OCI-LY3 (cell line): Measurements from ENCODE around the gene ALAS2.

Experiments used
- H2AFZ ChIP-seq: fragments of 200-600, 300-600 bp; shearing (Covaris generic); 2 replicates; pipeline ENCODE4 v1.6.0; 2014; ENCODE audit warnings: antibody characterized with exemption, low read depth, low read length
- H3K27ac ChIP-seq: fragments of 200-600, 300-600 bp; sonication (generic); 2 replicates; pipeline ENCODE4 v1.5.1; 2014; ENCODE audit warnings: mild to moderate bottlenecking, low read length, moderate library complexity, mixed read lengths
- H3K27me3 ChIP-seq: fragments of 200-600, 300-600 bp; sonication (generic); 2 replicates; pipeline ENCODE4 v1.6.1; 2014; ENCODE audit warnings: low read depth, low read length, mixed read lengths
- H3K36me3 ChIP-seq: fragments of 200-600, 300-600 bp; sonication (generic); replicated peaks from 2 replicates; pipeline ENCODE3; 2014; ENCODE audit warnings: low read depth, low read length, mixed read lengths
- H3K4me1 ChIP-seq: fragments of 300-600, 200-600 bp; sonication (generic); 2 replicates; pipeline ENCODE4 v1.6.1; 2014; ENCODE audit warnings: low read length, mixed read lengths
- H3K4me2 ChIP-seq: fragments of 200-600, 300-600 bp; sonication (generic); 2 replicates; pipeline ENCODE4 v1.6.1; 2014; ENCODE audit warnings: low read length, mixed read lengths
- H3K4me3 ChIP-seq: fragments of 300-600, 200-600 bp; sonication (generic); 2 replicates; pipeline ENCODE4 v1.5.1; 2014; ENCODE audit warnings: antibody characterized with exemption, mild to moderate bottlenecking, low read length, moderate library complexity
- H3K79me2 ChIP-seq: fragments of 300-600, 200-600 bp; shearing (Covaris generic); 2 replicates; pipeline ENCODE4 v1.6.1; 2014; ENCODE audit warnings: mild to moderate bottlenecking, low read length, mixed read lengths
- H3K9ac ChIP-seq: fragments of 300-600, 200-600 bp; shearing (Covaris generic); 2 replicates; pipeline ENCODE4 v1.6.0; 2014; ENCODE audit warnings: mild to moderate bottlenecking, low read length, moderate library complexity
- H3K9me3 ChIP-seq: fragments of 200-600, 300-600 bp; shearing (Covaris generic); 2 replicates; pipeline ENCODE4 v1.6.1; 2014; ENCODE audit warnings: low read length, mixed read lengths; ENCODE audit not compliant: insufficient read depth
- H4K20me1 ChIP-seq: fragments of 200-600, 300-600 bp; sonication (generic); 2 replicates; pipeline ENCODE4 v1.6.1; 2016; ENCODE audit warnings: low read length, mixed read lengths; ENCODE audit not compliant: insufficient read depth
- EZH2phosphoT487 ChIP-seq: fragments of 200-600 bp; shearing (Covaris generic); IDR thresholded peaks from 2 replicates; pipeline ENCODE4 v1.6.1; 2018; ENCODE audit warnings: antibody characterized with exemption, mixed run types, low read depth
- TF ChIP-seq, protein P1 (sequence below): fragments of 200-600, 300-600 bp; sonication (generic); IDR thresholded peaks from 2 replicates; pipeline ENCODE4 v1.5.1; 2014; ENCODE audit warnings: antibody characterized with exemption, low read length, low read depth

Gene ALAS2

DNA sequence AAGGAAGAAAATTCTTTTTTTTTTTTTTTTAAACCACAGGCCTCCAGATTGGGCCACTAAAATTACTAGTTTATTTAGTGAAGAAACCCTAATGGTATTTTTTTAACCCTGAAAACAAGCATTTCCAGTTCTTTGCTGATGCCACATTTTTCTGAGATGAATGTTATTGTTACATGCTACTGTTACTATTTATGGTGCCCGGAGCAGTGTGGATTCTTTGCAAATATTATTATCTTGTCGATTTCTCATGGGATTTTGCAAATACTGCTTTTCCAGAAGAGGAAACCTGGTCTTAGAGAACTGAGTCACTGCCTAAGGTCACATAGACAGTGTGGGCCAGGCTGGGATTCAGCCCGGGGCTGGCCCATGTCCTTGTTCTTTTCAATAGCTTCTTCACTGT is 8.7 kb upstream of the ALAS2 start:
- no peaks in the 10 kb centered on the region for H3K4me1 ChIP-seq

DNA sequence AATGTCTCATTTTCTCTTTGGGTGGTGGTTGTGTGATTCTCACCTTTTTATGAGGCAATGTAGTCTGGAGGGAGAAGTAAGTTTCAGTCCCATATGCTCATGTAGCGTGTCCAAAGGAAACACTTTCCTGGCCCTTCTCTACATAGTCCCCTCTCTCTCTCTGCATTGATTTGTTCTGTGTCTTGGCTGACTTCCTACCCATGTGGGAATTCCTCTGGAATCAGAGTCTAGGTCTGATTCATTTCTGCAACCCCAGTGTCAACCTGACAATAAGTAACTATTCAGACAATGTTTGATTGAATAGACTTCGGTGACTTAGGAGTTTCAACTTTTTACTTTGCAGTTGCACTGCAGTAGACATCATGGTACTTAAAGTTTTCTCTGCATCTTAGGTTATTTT is 2.7 kb upstream of the ALAS2 start:
- Histone ChIP-seq H3K79me2 (no peaks in the 10 kb centered on the region), H3K4me2 (no peak overlapping the region), H4K20me1 (no peaks in the 10 kb centered on the region), H3K9ac (no peak overlapping the region), H3K9me3 (no peaks in the 10 kb centered on the region), H3K27ac (no peak overlapping the region), H3K36me3 (no peaks in the 10 kb centered on the region), H3K4me1 (no peaks in the 10 kb centered on the region), H3K27me3 (no peaks in the 10 kb centered on the region), H3K4me3 (no peak overlapping the region), H2AFZ (no peak overlapping the region)
- TF ChIP-seq, protein P1, sequence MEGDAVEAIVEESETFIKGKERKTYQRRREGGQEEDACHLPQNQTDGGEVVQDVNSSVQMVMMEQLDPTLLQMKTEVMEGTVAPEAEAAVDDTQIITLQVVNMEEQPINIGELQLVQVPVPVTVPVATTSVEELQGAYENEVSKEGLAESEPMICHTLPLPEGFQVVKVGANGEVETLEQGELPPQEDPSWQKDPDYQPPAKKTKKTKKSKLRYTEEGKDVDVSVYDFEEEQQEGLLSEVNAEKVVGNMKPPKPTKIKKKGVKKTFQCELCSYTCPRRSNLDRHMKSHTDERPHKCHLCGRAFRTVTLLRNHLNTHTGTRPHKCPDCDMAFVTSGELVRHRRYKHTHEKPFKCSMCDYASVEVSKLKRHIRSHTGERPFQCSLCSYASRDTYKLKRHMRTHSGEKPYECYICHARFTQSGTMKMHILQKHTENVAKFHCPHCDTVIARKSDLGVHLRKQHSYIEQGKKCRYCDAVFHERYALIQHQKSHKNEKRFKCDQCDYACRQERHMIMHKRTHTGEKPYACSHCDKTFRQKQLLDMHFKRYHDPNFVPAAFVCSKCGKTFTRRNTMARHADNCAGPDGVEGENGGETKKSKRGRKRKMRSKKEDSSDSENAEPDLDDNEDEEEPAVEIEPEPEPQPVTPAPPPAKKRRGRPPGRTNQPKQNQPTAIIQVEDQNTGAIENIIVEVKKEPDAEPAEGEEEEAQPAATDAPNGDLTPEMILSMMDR: no peak

More for the DNA sequence above, 8.7 kb upstream of the ALAS2 start:
- Histone ChIP-seq H2AFZ (no peak overlapping the region), H3K36me3 (no peaks in the 10 kb centered on the region), H3K79me2 (no peaks in the 10 kb centered on the region), H3K27me3 (no peaks in the 10 kb centered on the region), H3K4me2 (no peak overlapping the region), H3K27ac (no peak overlapping the region), H3K4me3 (no peak overlapping the region), H4K20me1 (no peaks in the 10 kb centered on the region), H3K9ac (no peak overlapping the region), H3K9me3 (no peaks in the 10 kb centered on the region)
- TF ChIP-seq EZH2phosphoT487: no peak
- TF ChIP-seq, protein P1: no peak

DNA sequence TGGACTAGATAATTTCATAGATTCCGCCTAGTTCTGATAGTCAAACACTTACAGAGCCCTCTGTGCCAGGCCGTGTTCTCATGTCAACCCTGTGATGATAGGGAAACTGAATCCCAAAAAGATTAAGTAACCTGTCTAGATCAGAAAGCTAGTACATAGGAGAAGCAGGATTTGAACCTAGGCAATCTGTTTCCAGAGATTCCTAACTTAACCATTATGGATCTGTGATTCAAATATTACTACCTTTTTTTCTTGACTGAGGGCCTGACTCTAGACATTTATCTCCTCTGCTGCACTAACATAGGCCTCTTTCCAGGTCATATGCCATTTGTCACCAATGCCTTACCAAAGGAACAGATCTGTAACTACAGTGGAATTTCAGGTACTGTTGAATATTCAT is 1.5 kb downstream of the ALAS2 start:
- Histone ChIP-seq H3K4me2 (no peak overlapping the region), H2AFZ (no peak overlapping the region), H3K9me3 (no peaks in the 10 kb centered on the region), H3K4me1 (no peaks in the 10 kb centered on the region), H3K4me3 (no peak overlapping the region), H4K20me1 (no peaks in the 10 kb centered on the region), H3K27ac (no peak overlapping the region), H3K36me3 (no peaks in the 10 kb centered on the region), H3K79me2 (no peaks in the 10 kb centered on the region), H3K27me3 (no peaks in the 10 kb centered on the region), H3K9ac (no peak overlapping the region)
- no peak for TF ChIP-seq EZH2phosphoT487
- TF ChIP-seq, protein P1: no peak

DNA sequence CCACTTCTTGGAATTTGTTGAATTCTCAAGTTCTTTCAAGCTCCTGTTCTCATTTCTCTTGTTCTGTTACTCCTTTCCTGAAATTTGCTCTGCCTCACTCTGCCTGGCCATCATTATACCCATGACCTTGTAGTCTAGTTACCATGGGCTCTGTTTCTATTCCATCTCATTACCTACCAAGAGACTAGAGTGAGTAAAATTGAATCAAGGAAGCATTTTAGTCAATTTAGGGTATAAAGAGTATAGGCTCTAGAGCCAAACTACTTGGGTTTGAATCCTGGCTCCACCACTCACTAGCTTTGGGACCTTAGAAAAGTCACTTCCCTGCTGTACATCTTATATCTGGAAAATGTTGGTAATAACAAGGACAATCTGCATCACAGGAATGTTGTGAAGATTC is 2.2 kb downstream of the ALAS2 start:
- H3K27ac ChIP-seq: no peak overlapping the region
- H3K27me3 ChIP-seq: no peaks in the 10 kb centered on the region
- H3K4me1 ChIP-seq: no peaks in the 10 kb centered on the region
- H3K4me3 ChIP-seq: no peak overlapping the region
- H3K79me2 ChIP-seq: no peaks in the 10 kb centered on the region
- no peaks in the 10 kb centered on the region for H3K9me3 ChIP-seq
- no peaks in the 10 kb centered on the region for H4K20me1 ChIP-seq
- TF ChIP-seq EZH2phosphoT487: no peak
- TF ChIP-seq, protein P1: no peak
- no peak overlapping the region for H3K4me2 ChIP-seq
- no peak overlapping the region for H3K9ac ChIP-seq
- no peak overlapping the region for H2AFZ ChIP-seq
- H3K36me3 ChIP-seq: no peaks in the 10 kb centered on the region
